Mesendoderm (in vitro differentiated cells): ENCODE measurements around the gene PRAC2.
A peak's percentile ranks its signal among the peaks of the same experiment; 100 is the strongest.

ENCODE experiments used
- DNase-seq: peaks from one replicate; pipeline ENCODE4 v3.0.0; 2013
- H2AK5ac ChIP-seq: 2 replicates; pipeline ENCODE4 v1.6.1; 2013; ENCODE audit warnings: low read length, inconsistent platforms
- H2BK120ac ChIP-seq: 2 replicates; pipeline ENCODE4 v1.6.1; 2013; ENCODE audit warnings: low read depth, mild to moderate bottlenecking, low read length, moderate library complexity, mixed read lengths
- H2BK15ac ChIP-seq: replicated peaks from 2 replicates; pipeline ENCODE4 v1.6.1; 2013; ENCODE audit warnings: low read depth, mild to moderate bottlenecking, moderate library complexity
- H2BK5ac ChIP-seq: 2 replicates; pipeline ENCODE4 v1.6.1; 2013; ENCODE audit warnings: low read length, inconsistent platforms
- H3K18ac ChIP-seq: 2 replicates; pipeline ENCODE4 v1.6.1; 2013; ENCODE audit warnings: mild to moderate bottlenecking, low read length, mixed read lengths
- H3K23ac ChIP-seq: one replicate; pipeline ENCODE4 v1.6.1; 2013; ENCODE audit warnings: low read length
- H3K27ac ChIP-seq: 2 replicates; pipeline ENCODE4 v1.5.1; 2013; ENCODE audit warnings: low read depth, mild to moderate bottlenecking, inconsistent platforms, low read length, moderate library complexity
- H3K27me3 ChIP-seq: 2 replicates; pipeline ENCODE4 v1.6.1; 2013; ENCODE audit warnings: low read length, control low read depth, mild to moderate bottlenecking, inconsistent platforms; ENCODE audit not compliant: insufficient read depth, poor library complexity
- H3K36me3 ChIP-seq: 2 replicates; pipeline ENCODE4 v1.6.1; 2013; ENCODE audit warnings: low read length, inconsistent platforms; ENCODE audit not compliant: control insufficient read depth, insufficient read depth
- H3K4ac ChIP-seq: one replicate; pipeline ENCODE4 v1.6.1; 2013; ENCODE audit warnings: low read depth, mild to moderate bottlenecking, low read length, moderate library complexity
- H3K4me1 ChIP-seq: 2 replicates; pipeline ENCODE4 v1.6.1; 2013; ENCODE audit warnings: low read depth, low read length, inconsistent platforms; ENCODE audit not compliant: control insufficient read depth
- H3K4me2 ChIP-seq: 2 replicates; pipeline ENCODE4 v1.6.1; 2013; ENCODE audit warnings: low read length
- H3K4me3 ChIP-seq: 2 replicates; pipeline ENCODE4 v1.5.1; 2013; ENCODE audit warnings: mild to moderate bottlenecking, low read length
- H3K56ac ChIP-seq: one replicate; pipeline ENCODE4 v1.6.1; 2013; ENCODE audit warnings: low read length
- H3K79me1 ChIP-seq: 2 replicates; pipeline ENCODE4 v1.6.1; 2013; ENCODE audit warnings: low read length, inconsistent platforms
- H3K79me2 ChIP-seq: 2 replicates; pipeline ENCODE4 v1.6.1; 2013; ENCODE audit warnings: mild to moderate bottlenecking, low read length; ENCODE audit not compliant: control insufficient read depth, insufficient read depth
- H3K9ac ChIP-seq: 2 replicates; pipeline ENCODE4 v1.6.1; 2013; ENCODE audit warnings: low read length, inconsistent platforms
- H4K5ac ChIP-seq: one replicate; pipeline ENCODE4 v1.6.1; 2013; ENCODE audit warnings: low read length
- H4K8ac ChIP-seq: one replicate; pipeline ENCODE4 v1.6.1; 2013; ENCODE audit warnings: low read depth, mild to moderate bottlenecking, control low read depth, low read length, moderate library complexity
- WGBS: extraction: QIAGEN DNeasy Blood & Tissue Kit; methylation state at CpG from one replicate; pipeline ENCODE4 v1.1.7; 2013; ENCODE audit warnings: low lambda C conversion rate, missing lambda C conversion rate; ENCODE audit not compliant: insufficient coverage; ENCODE audit errors: extremely low coverage; 5-methylcytosine and 5-hydroxymethylcytosine counted together

Gene PRAC2

GRCh38 chr17:48746916-48747444 is 24.0 kb downstream of the PRAC2 start:
- no peaks in the 10 kb centered on the region for H3K36me3 ChIP-seq
- H2AK5ac ChIP-seq, result no peak overlapping the region
- no peak overlapping the region for H3K27ac ChIP-seq
- H3K79me2 ChIP-seq, result no peaks in the 10 kb centered on the region
- no peak overlapping the region for H3K4me2 ChIP-seq
- no peak overlapping the region for H4K5ac ChIP-seq
- H3K4me3 ChIP-seq, result no peak overlapping the region
- H3K56ac ChIP-seq, result peak overlapping the region; percentile 2
- no peak overlapping the region for H4K8ac ChIP-seq
- H3K18ac ChIP-seq, result peak overlapping the region; percentile 31
- no peak overlapping the region for H2BK120ac ChIP-seq
- no peak overlapping the region for H2BK5ac ChIP-seq
- H3K79me1 ChIP-seq, result no peaks in the 10 kb centered on the region
- DNase-seq, result no peak
- no peak overlapping the region for H2BK15ac ChIP-seq
- H3K4me1 ChIP-seq, result peaks cover 3% of the 10 kb centered on the region
- no CpG with 5 or more reads among the region's 21 CpGs for WGBS
- H3K23ac ChIP-seq, result no peak overlapping the region
- H3K9ac ChIP-seq, result no peak overlapping the region
- H3K27me3 ChIP-seq, result peaks cover 77% of the 10 kb centered on the region
- no peak overlapping the region for H3K4ac ChIP-seq

- H3K56ac ChIP-seq, result no peak overlapping the region
- H3K27ac ChIP-seq, result no peak overlapping the region
- H3K27me3 ChIP-seq, result peaks cover 79% of the 10 kb centered on the region
- no peak overlapping the region for H4K8ac ChIP-seq
- H3K79me2 ChIP-seq, result no peaks in the 10 kb centered on the region
- no peak overlapping the region for H4K5ac ChIP-seq
- no peak overlapping the region for H2AK5ac ChIP-seq
- H3K79me1 ChIP-seq, result no peaks in the 10 kb centered on the region
- H2BK15ac ChIP-seq, result no peak overlapping the region
- H3K4me2 ChIP-seq, result peak overlapping the region; percentile 16
- no CpG with 5 or more reads among the region's 53 CpGs for WGBS
- no peak overlapping the region for H3K4ac ChIP-seq
- no peak overlapping the region for H3K9ac ChIP-seq
- no peak overlapping the region for H3K4me3 ChIP-seq
- peak overlapping the region; percentile 31 for H3K18ac ChIP-seq
- no peak overlapping the region for H2BK5ac ChIP-seq
- no peak overlapping the region for H2BK120ac ChIP-seq
- no peak overlapping the region for H3K23ac ChIP-seq
- peaks cover 3% of the 10 kb centered on the region for H3K4me1 ChIP-seq
- DNase-seq, result peak; percentile 65
- no peaks in the 10 kb centered on the region for H3K36me3 ChIP-seq
Measured at GRCh38 chr17:48747445-48748363, 24.7 kb downstream of the PRAC2 start.

GRCh38 chr17:48748718-48749566 is 26.0 kb downstream of the PRAC2 start:
- H2BK120ac ChIP-seq, result no peak overlapping the region
- H3K27me3 ChIP-seq, result peaks cover 81% of the 10 kb centered on the region
- no peak overlapping the region for H2AK5ac ChIP-seq
- H3K4me3 ChIP-seq, result no peak overlapping the region
- no peaks in the 10 kb centered on the region for H3K36me3 ChIP-seq
- no peak overlapping the region for H2BK15ac ChIP-seq
- H3K79me1 ChIP-seq, result no peaks in the 10 kb centered on the region
- no peak overlapping the region for H3K23ac ChIP-seq
- peaks cover 3% of the 10 kb centered on the region for H3K4me1 ChIP-seq
- no peak overlapping the region for H2BK5ac ChIP-seq
- DNase-seq, result no peak
- H3K18ac ChIP-seq, result no peak overlapping the region
- no peak overlapping the region for H4K5ac ChIP-seq
- no peak overlapping the region for H3K9ac ChIP-seq
- no peak overlapping the region for H4K8ac ChIP-seq
- H3K56ac ChIP-seq, result no peak overlapping the region
- 100% methylated on average over 4 of the region's 16 CpGs for WGBS
- no peak overlapping the region for H3K4me2 ChIP-seq
- H3K4ac ChIP-seq, result no peak overlapping the region
- H3K27ac ChIP-seq, result no peak overlapping the region
- H3K79me2 ChIP-seq, result no peaks in the 10 kb centered on the region

GRCh38 chr17:48749621-48750553 is 26.9 kb downstream of the PRAC2 start:
- H3K79me1 ChIP-seq, result no peaks in the 10 kb centered on the region
- peak overlapping the region; percentile 35 for H3K56ac ChIP-seq
- H3K36me3 ChIP-seq, result no peaks in the 10 kb centered on the region
- H4K8ac ChIP-seq, result no peak overlapping the region
- H3K4me3 ChIP-seq, result no peak overlapping the region
- DNase-seq, result peak; percentile 48
- H3K9ac ChIP-seq, result no peak overlapping the region
- H2BK120ac ChIP-seq, result no peak overlapping the region
- H3K79me2 ChIP-seq, result no peaks in the 10 kb centered on the region
- H3K27ac ChIP-seq, result no peak overlapping the region
- H2BK5ac ChIP-seq, result no peak overlapping the region
- H3K4me2 ChIP-seq, result peak overlapping the region; percentile 14
- H2BK15ac ChIP-seq, result no peak overlapping the region
- no peak overlapping the region for H2AK5ac ChIP-seq
- no peak overlapping the region for H3K4ac ChIP-seq
- WGBS, result no CpG with 5 or more reads among the region's 32 CpGs
- peak overlapping the region; percentile 73 for H3K23ac ChIP-seq
- H3K4me1 ChIP-seq, result peaks cover 3% of the 10 kb centered on the region
- no peak overlapping the region for H4K5ac ChIP-seq
- no peak overlapping the region for H3K18ac ChIP-seq
- peaks cover 83% of the 10 kb centered on the region for H3K27me3 ChIP-seq

GRCh38 chr17:48751172-48751571 is 28.2 kb downstream of the PRAC2 start:
- Histone ChIP-seq H4K5ac (no peak overlapping the region), H3K9ac (no peak overlapping the region), H2AK5ac (no peak overlapping the region), H3K4ac (no peak overlapping the region), H2BK15ac (no peak overlapping the region), H3K4me2 (no peak overlapping the region), H3K4me3 (no peak overlapping the region), H3K27ac (no peak overlapping the region), H2BK120ac (no peak overlapping the region), H2BK5ac (no peak overlapping the region), H3K27me3 (peaks cover 85% of the 10 kb centered on the region), H3K18ac (no peak overlapping the region), H3K4me1 (peaks cover 3% of the 10 kb centered on the region), H3K36me3 (no peaks in the 10 kb centered on the region), H3K56ac (no peak overlapping the region), H4K8ac (no peak overlapping the region), H3K79me2 (no peaks in the 10 kb centered on the region), H3K23ac (no peak overlapping the region), H3K79me1 (no peaks in the 10 kb centered on the region)
- no peak for DNase-seq
- WGBS, result no CpG with 5 or more reads among the region's 3 CpGs
